Measurements from ENCODE around the gene HPN. TPM values are rescaled to one million over a fixed set of nuclear protein-coding genes. Genes with fewer than 3 reads are reported as not detected.

Gene HPN
- total RNA-seq, 1 donor from 2014 or later, result 1.1 TPM

- no peak for DNase-seq (ENCODE audit: low spot score)
- ATAC-seq, result peak; percentile 10
- intact Hi-C loops (cut with DNase I), result no loop called here
These were observed 32.4 kb downstream of the HPN start for GRCh38 chr19:35073941-35074340.

GRCh38 chr19:35074426-35075201 is 33.1 kb downstream of the HPN start:
- ATAC-seq, result no peak
- intact Hi-C loops (cut with DNase I), result no loop called here

DNA sequence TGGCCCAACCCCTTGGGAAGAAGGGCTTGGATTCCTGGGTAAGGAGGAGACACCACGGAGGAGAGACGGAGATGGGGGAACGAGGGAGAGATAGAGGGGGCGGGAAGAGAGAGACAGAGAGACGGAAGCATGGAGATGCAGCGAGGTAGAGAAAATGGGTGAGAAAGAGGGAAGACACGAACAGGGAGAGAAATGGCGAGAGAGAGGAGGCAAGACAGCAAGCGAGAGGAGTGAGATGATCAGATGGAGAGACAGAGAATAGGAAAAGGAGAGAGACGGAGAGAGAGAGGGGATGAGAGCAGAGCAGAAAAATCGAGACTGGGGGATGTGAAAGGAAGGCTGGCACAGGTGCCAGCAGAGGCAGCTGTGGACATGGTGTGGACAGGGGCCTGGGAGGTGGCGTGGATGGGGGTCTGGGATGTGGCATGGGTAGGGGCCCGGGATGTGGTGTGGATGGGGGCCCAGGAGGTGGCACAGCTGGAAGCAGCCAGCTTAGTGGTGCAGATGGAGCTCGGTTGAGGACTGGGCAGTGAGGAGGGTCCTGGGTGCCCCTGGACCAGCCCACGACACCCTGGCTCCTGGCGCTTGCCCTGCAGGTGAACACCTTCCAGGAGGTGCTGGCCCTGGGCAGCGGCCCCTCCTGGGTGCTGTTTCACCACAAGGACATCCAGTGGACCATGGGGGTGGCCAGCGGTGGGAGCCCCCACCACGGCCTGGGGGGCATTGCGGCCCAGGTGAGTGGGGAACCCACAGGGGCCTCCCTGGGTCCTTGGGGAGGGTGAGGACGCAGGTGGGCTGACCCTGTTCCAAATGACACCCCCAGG is 33.9 kb downstream of the HPN start:
- no peak for DNase-seq (ENCODE audit: low spot score)
- ATAC-seq, result no peak
- intact Hi-C loops (cut with DNase I), result no loop called here

More at GRCh38 chr19:35074426-35075201, 33.1 kb downstream of the HPN start:
- no peak for DNase-seq (ENCODE audit: low spot score)

GRCh38 chr19:35076026-35076370 is 34.5 kb downstream of the HPN start:
- ATAC-seq, result no peak
- intact Hi-C loops (cut with DNase I), result no loop called here
- no peak for DNase-seq (ENCODE audit: low spot score)

GRCh38 chr19:35076657-35077056 is 35.1 kb downstream of the HPN start:
- intact Hi-C loops (cut with DNase I), result no loop called here
- ATAC-seq (no peak), DNase-seq (ENCODE audit: low spot score) (no peak)

- DNase-seq (ENCODE audit: low spot score) (no peak), ATAC-seq (no peak)
- intact Hi-C loops (cut with DNase I), result no loop called here
These were observed 36.1 kb downstream of the HPN start for GRCh38 chr19:35077411-35078223.

- ATAC-seq (no peak), DNase-seq (ENCODE audit: low spot score) (no peak)
- intact Hi-C loops (cut with DNase I), result no loop called here
These were observed 38.3 kb downstream of the HPN start for GRCh38 chr19:35079826-35080225.

DNA sequence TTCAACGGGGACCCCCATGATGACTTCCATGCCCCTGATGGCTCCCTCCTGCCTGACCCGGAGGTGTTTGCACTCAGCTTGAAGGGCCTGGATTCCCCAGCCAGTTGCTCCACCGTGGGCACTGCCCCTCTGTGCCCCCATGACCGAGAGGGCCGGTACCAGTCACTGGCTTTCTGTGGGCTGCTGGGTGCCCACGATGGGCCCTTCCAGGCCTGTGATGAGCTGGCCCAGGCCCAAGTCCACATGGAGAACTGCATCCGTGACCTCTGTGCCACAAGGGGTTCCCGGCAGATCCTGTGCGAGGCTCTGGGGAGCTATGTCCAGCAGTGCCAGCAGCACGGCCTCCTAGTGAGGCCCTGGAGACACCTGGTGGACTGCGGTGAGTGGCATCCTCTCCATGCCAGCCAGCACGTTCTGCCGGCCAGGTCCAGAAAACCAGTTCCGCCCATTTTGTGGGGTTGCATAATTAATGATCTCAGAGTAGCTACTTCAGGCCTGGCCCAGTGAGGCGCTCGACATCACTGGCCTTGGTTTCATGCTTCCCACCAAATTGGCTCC is 39.2 kb downstream of the HPN start:
- ATAC-seq (no peak), DNase-seq (ENCODE audit: low spot score) (no peak)
- intact Hi-C loops (cut with DNase I), result no loop called here

DNA sequence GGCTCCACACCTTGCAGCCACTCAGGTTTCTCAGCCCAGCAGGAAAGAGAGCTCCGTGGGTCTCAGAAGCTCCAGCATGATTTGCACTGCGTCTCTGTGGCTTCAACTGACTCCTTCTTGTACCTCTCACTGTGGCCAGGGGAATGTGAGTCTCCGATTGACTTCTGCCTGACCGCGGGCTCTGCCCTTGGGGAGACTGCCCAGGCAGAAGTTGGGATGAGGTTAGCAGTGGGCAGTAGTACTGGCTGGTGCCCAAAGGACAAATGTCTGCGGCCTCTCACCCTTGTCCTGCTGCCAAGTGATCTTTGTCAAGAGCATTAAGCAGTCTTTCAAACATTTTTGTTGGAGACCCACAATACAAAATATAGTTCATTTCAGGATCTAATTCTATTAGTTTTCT is 39.7 kb downstream of the HPN start:
- no peak for ATAC-seq
- intact Hi-C loops (cut with DNase I), result no loop called here
- DNase-seq (ENCODE audit: low spot score), result no peak

DNA sequence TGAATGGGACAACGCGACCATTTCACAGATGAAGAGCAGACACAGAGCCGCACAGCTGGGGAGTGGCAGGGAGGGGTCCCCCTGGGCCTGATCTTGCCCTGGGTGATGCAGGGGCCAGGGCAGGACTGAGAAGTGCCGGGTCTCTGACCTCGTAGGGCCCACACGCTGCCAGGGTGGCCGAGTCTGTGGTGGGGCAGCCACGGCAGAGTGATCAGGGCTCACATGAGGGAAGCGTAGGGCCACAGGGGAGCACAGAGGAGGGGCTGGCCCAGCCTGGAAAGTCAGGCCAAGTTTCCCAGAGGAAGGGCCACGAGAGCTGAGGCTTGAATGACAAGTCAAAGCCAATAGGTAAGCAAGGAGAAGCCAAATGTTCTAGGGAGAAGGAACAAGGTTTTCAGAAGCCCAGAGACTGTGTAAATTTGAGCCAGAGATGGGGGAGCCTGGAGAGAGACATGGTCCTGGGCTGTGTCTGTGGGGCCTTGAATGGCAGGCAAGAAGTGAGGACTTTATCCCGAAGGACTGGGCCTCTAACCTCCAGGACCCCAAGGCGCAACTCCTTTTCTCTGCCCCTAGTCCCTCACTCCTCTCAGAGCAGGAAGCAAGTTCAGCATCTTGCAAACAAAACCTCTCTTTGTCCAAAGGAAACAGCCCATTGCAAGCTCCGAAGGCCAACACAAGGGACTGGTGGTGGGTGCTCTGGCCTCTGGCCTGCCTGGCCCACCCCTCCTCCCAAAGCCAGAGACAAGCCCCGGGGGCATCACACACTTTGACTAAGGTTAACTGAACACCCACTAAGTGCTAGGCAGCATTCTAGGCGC is 42.4 kb downstream of the HPN start:
- ATAC-seq, result no peak
- intact Hi-C loops (cut with DNase I), result no loop called here
- DNase-seq (ENCODE audit: low spot score), result no peak

- intact Hi-C loops (cut with DNase I), result no loop called here
- DNase-seq (ENCODE audit: low spot score) (no peak), ATAC-seq (no peak)
These were observed 42.9 kb downstream of the HPN start for GRCh38 chr19:35084509-35084762.

- intact Hi-C loops (cut with DNase I), result no loop called here
- ATAC-seq (no peak), DNase-seq (ENCODE audit: low spot score) (no peak)
These were observed 44.4 kb downstream of the HPN start for GRCh38 chr19:35085947-35086346.

GRCh38 chr19:35086455-35086854 is 44.9 kb downstream of the HPN start:
- intact Hi-C loops (cut with DNase I), result no loop called here
- no peak for ATAC-seq
- DNase-seq (ENCODE audit: low spot score), result no peak

- intact Hi-C loops (cut with DNase I), result no loop called here
- no peak for ATAC-seq
- no peak for DNase-seq (ENCODE audit: low spot score)
These were observed 45.9 kb downstream of the HPN start for GRCh38 chr19:35087393-35087792.

DNA sequence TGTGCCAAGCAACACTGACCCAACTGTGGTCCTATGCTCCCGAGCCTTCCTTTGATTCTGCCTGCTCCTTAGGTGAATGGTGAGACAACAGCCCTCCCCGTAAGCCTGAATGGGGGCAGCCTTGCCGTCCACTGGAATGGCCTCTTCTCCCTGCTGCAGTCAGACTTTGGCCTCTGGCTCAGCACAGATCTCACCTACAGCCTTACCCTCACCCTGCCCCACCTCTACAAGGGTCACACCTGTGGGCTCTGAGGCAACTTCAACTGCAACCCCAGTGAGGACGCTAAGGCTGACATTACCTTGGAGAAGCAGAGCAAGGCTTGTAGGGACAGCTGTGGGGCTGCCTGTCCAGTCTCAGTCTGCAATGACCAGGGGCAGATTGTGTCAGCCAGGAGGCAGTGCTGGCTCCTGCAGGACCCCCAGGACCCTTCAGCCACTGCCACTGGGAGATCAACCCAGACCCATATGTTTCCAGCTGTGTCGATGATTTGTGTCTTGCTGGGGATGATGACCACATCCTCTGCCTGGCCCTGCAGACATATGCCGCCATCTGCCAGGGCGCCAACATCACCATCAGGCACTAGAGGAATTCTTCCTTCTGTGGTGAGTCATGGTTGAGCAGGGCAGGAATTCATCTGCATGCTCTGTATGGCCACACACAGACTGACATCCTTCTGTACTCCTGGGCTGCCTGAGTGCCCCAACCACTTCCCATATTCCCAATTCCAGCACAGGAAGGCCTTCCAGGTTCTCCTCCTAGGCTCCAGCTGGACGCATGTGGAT is 46.8 kb downstream of the HPN start:
- intact Hi-C loops (cut with DNase I), result no loop called here
- no peak for ATAC-seq
- DNase-seq (ENCODE audit: low spot score), result no peak

DNA sequence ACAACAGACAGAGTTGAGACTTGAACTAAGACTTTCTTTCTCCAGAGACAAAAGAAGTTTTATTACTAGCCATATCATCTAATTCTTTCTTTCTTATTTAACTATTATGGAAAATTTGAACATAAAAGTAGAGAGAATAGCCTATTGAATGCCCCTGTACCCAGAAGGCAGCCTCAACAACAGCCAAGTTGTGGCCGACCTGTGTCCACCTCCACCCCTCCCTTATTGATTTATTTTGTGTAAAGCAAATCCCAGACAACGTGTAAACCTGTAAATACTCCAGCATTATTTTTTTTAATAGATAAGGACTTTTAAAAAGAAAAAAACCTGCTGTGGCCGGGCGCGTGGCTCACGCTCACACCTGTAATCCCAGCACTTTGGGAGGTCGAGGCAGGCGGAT is 48.0 kb downstream of the HPN start:
- intact Hi-C loops (cut with DNase I), result no loop called here
- ATAC-seq (no peak), DNase-seq (ENCODE audit: low spot score) (no peak)

- intact Hi-C loops (cut with DNase I), result no loop called here
These were observed 48.6 kb downstream of the HPN start for GRCh38 chr19:35090160-35090505.

GRCh38 chr19:35090506-35091214 is 49.1 kb downstream of the HPN start:
- intact Hi-C loops (cut with DNase I), result no loop called here
- DNase-seq (ENCODE audit: low spot score) (no peak), ATAC-seq (peak; percentile 88)

More at GRCh38 chr19:35090160-35090505, 48.6 kb downstream of the HPN start:
- DNase-seq (ENCODE audit: low spot score) (no peak), ATAC-seq (no peak)

All from sciatic nerve (tissue), 2 donors.